Measurements from ENCODE around the gene TMEM39A.
A peak's percentile ranks its signal among the peaks of the same experiment; 100 is the strongest.

Gene TMEM39A

GRCh38 chr3:119395923-119396358 lies 67.5 kb downstream of the TMEM39A start:
- DNase-seq, result no peak

- DNase-seq, result no peak
These were observed 74.8 kb downstream of the TMEM39A start for GRCh38 chr3:119388577-119388976.

GRCh38 chr3:119382134-119382533 lies 81.3 kb downstream of the TMEM39A start:
- DNase-seq, result no peak

GRCh38 chr3:119380697-119381096 lies 82.7 kb downstream of the TMEM39A start:
- DNase-seq, result peak; percentile 2

All from NCI-H446 treated with DMSO at 0.1 percent for 48 hours (cell line).